HG02571 (cell line): ENCODE results near the gene NTNG1.
"Not testable (repeated sequence)": the region's sequence is repeated elsewhere in the genome, so short reads cannot be mapped to it uniquely, and the experiment has no call there.

Experiments
- ATAC-seq: cut with Tn5 transposase; IDR thresholded peaks from one replicate; pipeline ENCODE4 v1.9.1; 2021; ENCODE audit warnings: mild to moderate bottlenecking, moderate library complexity; ENCODE audit not compliant: unreplicated experiment

Gene NTNG1

DNA sequence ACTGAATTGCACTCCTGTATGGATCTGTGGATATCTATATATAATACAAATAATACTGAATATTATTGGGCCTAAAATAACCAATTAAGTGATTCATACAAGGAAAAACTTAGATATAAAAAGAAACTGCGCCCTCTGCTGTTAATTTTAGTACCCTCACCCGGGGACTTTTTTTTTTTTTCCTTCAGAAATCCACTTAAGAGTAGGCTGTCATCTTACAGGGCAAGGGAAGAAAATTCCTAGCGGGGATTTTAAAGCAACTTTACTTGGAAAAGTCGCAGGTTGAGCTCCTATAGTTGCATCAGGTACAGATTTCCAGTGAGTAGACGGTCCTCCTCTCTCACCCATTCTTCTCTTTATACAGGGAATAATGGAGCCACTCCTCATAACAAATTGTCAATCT lies 1.3 kb downstream of the NTNG1 start:
- ATAC-seq, result no peak

DNA sequence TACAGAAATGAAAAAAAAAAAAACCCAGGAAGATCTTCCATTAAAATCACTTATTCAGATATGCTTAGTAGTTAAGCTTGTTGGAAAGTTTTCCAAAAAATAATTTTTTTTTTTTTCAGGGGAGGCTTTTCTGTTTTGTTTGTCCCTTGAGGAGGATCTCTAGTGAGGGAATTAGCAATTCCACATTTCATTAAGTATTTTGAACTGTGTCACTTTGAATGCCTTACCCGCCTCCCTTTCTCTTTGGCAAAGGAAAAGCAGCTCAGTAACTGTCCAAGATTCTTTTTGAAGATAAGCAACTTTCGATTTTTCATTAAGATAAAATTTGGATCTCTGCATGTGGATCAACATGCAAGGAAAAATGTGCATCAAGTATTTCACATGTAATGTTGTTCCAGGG lies 1.8 kb downstream of the NTNG1 start:
- ATAC-seq, result no peak

DNA sequence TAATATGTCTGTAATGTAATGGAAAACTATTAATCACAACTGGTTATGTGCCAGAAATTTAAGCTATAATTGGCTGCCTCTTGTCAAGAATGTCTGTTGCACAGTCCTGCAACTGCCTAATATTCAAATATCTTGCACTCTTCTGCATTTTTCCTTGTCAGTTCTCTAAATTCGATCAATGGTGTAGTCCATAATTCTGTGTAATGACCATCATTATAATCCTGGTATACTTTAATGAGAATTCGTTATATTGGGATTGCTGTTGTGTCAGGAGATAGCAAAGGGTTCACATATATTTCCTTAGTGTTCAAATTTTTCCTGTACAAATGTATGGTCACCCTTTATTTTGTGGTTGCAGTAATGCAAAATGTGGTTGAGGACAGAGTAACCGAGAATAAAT lies 4.8 kb downstream of the NTNG1 start:
- no peak for ATAC-seq

DNA sequence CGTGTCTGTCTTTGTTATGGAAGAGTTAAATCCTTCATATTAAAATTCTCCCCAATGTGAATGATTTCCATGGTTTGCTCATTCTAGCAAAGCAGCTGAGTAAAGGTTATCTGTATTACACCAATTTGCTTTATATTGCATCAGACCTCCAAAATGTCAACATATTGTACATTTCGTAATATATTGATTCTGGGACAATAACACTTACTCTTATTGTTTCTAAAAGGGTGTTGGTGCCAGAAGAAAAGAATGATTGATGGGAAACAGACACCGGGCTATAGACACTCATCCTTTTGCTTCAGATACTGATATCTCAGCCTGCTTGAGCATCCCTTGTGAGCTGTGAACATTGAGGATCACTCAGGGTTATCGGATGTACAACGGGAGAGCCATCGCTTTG lies 7.0 kb downstream of the NTNG1 start:
- ATAC-seq, result no peak

DNA sequence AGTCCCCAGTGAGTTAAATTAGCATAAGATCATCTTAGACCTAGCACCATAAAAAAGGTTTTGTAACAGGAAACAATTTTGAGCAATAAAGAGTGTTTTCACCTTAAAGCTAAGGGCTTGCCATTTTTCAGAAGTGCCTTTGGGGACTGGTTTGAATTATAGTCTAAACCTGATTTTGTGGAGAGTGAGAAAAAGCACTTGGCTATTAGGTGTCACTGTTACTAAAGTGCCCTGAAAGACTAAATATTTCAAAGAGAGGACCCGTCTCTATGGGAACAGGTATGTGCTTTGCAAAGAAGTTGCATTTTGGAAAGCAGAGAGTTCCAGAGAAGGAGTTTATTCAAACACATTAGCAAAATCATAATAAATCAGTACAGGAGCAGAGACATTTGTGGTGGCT lies 9.1 kb downstream of the NTNG1 start:
- no peak for ATAC-seq

DNA sequence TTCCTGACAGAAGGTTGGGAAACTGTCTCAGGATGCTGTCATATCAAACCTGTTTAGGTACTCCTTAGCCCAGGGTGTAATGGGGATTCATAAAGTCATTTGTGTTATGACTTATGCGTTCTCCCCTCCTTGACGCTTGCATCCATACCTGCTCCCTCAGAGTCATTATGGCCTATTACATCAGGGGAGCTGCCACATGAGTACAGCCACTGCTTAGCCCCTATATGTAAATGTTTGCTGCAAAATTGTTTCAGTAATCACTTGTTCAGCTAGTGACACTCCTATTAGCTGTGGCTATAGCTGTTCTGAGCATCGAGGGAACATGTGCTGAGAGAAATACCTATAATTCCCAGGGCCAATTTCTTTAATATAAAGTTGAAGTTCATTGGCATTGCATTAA lies 10.5 kb downstream of the NTNG1 start:
- no peak for ATAC-seq

DNA sequence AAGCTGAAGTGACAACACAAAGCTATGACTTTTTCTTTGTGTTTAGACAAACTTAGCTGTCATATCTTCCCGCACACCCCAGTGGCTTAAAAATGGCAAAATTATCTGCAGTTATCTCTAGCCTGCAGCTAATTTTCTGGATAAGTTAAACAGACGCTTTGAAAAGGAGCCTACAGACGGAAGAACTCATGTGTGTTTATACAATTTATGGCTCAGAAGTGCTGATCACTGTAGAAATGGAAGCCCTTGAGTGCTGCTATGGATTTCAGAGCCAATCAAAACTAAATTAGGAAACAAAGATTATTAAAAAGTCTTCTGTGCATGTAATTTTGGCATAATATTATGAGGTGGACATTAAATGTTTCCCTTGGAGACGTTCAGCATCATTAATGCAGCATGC lies 11.6 kb downstream of the NTNG1 start:
- no peak for ATAC-seq

DNA sequence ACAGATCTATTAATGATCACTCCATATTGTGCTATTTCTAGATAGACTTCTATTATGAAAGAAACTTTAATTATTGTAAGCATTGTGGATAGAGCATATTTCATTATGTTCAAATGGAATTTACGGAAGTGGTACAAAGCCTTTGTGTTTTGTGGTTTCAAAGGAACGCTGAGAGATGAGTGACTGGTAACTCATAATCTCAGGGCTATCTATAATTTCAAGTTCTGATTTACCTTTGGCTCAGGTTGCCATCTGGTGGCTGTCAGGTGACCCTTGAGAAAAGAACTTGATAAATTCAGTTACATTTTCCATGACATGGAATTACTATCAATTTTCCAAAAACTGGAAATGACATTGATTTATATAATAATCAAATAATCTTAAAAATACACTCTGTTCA lies 12.2 kb downstream of the NTNG1 start:
- no peak for ATAC-seq

DNA sequence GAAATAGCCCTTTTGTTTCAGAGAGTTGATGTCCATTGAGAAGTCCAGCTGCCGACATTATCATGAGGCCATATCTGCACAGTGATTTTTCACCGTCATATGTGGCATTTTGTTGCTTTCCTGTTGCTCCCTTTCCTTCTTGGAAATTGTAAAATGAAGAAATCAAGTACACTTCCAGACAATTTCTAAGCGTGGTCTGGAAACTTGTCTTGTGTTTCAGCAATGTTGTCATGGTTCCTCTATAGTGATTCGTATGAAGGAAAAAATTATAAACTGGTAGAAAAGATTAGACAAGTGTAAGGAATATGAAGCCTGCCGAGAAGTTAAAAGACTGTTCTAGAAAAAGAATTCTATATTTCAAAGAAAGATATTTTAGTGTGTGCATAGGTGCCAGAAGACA lies 17.7 kb downstream of the NTNG1 start:
- no peak for ATAC-seq

DNA sequence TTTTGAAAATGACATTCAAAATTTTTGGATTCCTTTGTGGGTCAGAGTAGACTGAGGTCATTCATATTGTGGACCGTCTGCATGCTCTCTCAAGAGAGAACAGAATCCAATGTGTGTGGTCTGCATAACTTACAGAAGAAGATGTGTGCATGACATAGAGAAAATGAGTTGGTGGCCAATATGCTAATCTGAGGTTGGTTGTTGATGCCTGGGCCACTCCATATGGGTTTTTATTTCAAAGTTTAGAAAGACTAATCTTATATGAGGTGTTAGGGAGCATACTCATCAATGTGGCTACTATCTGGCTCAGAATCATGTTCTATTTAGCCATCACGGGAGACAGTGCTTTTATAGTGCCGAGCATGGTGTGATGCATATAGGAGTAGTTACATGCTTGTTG lies 18.2 kb downstream of the NTNG1 start:
- no peak for ATAC-seq

DNA sequence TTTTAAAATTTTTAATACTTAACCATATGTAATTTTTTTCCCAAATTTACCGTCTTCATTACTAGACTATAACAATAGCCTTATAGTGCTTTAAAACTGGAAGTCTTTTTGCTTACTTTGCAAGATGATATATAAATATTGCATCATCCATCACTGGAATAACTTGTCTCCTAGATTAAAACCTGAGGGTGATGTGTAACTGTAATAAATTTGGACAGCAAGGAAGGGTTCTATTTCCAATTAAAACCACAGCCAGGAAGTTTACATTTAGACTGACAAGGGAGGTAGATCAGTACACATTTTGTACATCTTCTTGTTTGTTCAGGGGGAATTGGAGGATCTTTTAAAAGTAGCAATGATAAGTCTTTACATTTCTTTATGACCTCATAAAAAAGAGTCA lies 21.9 kb downstream of the NTNG1 start:
- no peak for ATAC-seq

DNA sequence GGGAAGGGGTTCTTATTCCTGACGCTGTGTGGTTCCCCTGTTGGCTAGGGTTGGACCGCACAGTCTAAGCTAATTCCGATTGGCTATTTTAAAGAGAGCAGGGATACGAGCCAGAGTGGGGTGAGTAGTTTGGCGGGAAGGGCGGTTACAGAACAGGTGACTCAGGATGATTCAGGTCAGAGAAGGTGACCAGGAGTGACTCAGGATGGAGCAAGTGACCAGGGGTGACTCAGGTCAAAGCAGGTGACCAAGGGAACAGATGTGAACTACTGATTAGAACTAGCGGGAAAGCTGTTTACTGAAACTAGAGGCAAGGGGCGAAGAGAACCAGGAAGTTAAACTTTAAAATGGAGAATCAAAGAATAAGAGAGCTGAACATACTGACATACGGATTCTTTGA lies 24.1 kb downstream of the NTNG1 start:
- ATAC-seq, result not testable (repeated sequence)

DNA sequence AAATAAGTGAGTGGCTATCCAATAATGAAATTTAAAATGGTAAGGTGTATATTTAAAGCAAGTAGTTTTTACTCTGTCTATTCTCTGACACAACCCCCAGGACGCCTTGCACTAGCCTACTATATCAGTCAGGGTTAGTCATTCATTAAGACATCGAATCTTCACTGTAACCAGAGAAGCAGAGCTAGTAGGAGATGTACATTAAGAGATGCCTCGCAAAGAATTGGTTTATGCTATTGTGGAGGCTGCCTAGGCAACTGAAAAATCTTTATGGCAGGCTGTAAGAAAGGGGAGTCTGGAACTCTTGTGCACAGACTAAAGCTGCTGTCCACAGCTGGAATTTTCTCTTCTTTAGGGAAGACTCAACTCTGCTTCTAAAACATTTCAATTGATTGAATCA lies 28.8 kb downstream of the NTNG1 start:
- no peak for ATAC-seq

DNA sequence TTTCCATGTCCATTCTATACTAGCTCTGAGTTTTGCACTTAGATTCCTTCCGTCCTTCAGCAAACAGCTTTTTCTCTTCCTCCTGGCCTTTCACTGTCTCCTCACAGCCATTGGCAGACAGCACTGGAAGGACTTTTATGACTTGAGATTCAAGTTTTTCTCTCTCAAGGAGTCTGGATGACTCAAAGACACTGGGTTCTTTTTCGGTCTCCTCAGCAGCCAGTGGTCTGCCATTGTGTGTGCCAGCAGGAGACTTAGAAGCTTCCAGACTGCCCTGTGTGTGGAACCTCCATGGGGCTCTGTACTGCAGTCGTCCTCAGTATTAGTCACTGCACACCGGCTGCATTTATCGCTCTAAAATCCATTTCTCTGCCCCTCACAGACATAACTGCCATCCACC lies 30.5 kb downstream of the NTNG1 start:
- ATAC-seq, result no peak

DNA sequence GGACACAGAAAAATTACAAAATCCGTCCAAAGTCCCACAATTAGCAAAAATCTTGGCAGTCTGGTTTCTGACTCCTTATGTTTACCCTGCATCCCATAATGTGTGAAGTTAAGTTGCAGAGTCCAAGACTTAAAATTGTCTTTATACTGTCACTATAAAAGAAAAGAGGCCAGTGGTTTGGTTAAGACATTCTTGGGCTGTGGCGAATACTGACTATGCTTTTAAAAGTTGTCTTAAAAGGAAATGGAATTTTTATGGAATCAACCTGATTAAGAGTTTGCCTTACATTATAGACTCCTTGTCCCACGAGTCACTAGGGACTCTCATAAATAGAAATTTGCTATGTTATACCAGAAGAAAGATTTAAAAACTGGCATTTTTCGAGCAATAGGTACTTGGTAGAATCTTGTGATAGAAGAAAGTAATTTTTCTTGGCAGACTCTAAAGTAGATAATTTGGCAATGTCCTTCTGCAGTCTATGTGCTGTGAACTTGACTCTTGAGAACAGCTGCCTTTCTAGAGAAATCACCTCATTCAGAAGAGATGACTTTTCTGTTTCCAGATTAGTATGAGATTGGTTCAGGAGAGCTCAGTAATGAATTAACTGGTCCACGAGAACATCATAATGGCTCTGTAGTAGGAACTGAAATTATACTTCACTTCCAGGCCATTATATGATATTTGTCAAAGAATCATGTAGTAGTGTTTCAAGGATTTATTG lies 31.8 kb downstream of the NTNG1 start:
- no peak for ATAC-seq

DNA sequence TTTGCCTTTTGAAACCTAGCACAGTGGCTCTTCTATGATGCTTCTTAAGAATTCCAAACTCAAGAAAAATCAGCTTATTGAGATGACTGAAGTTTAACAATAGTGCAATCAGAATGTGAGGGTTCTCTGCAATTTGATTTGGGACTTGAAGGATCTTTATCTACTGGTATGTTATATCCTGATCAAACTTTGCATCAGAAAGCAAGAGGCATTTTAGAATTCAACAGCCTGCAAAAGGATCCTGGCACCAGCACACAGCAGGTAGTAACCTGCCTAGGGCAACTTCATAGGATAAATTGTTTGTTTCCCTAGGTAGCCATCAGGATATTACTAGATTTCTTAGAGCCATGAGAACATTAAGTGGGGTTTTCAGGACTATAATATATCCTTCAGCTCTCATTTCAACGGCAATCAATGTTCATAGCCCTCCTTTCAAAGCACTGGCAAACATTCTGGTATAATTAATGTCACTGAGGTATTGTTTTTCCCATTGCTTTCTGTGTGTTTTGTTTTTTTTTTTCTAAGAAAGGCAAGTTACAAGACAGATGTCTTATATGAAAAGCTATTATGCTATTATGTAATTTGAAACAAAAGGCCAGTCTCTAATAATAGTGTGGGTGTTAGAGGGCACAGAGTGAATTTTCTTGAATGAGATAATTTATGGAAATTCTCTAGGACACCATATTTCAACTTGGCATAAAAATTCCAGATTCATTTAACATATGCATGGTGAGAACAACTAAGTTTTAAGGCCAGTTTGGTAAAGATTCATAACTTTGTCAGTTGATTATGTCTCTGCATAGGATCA lies 34.5 kb downstream of the NTNG1 start:
- no peak for ATAC-seq

DNA sequence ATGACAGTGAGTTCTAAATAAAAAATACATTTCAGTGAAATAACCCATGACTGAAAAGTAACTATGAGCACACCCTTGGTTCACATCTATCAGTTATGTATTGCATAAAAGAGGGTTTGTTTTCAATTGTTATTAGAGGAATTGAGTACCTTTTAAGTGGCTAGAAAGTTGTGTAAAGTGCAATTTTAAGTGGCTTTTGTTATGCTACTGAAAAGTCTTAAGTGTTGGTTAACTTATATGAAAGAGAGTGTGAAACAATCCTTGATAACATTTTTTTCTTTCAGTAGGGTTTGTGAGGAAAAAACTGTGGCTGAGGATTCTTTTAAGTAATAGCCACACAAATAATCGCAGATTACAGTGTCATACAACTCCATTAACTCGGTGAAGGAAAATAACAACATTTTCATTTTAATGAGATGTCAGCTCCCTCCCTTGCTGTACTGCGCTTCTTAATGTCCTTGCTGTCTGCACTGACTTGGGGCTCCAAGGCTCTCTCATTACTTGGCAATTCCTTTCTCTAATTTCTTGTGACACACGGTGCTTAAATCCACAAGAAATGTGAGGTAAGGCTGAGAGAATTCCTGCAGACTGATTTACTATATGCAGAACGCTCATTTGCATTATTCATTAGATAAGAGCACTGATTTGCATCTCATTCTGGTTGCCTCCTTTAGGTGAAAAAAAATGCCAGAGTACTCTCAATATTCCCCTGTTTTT lies 40.6 kb downstream of the NTNG1 start:
- no peak for ATAC-seq

DNA sequence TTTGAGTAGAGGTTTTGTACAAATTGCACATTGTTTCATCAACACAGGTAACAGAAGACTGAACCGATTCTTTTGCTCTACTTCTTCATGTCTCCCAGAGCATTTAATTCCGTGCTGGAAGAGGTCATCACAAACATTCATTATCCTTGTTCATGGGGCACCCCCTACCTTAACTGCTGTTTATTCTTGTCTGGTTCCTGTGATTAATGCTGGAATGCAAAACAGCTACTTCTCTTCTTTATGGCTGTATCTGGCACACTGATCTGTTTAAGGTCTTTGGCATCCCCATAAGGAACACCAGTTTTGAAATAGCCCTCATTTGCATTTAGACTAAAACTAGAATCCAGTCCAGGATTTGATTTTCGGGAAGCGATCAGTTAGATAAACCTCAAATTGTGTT lies 42.2 kb downstream of the NTNG1 start:
- no peak for ATAC-seq

DNA sequence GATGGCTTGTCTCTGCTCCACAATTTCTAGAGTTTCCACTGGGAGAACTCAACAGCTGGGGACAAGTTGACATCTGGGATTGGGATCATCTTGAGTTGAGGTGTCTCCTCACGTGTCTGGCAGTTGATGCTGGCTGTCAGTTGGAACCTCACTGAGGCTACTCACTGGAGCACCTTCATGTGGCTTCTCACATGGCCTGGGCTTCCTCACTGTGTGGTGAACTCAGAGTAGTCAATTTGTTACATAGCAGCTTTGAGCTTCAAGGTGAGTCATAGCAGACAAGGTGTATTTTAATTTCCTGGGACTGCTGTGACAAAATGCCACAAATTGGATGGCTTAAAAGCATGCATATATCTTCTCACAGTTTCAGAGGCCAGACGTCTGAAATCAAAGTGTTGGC lies 44.0 kb downstream of the NTNG1 start:
- no peak for ATAC-seq

DNA sequence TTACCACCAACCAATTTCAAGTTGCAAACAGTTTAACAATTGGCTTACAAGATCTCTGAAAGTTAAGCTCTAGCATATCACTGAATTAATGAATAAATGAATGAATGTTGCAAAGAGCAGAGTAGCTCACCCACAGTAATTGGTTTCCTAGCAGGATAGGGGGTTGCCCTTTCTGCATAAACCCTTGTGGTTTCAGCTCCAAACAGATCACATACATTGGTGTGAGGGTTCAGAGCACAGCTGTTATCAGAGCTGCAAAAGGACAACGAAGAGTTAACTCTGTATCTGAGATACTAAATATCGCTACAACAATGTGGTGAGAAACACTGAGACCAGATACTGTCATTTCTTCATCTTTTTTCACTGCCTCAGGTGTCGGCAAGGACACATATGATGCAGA lies 46.6 kb downstream of the NTNG1 start:
- ATAC-seq, result no peak

DNA sequence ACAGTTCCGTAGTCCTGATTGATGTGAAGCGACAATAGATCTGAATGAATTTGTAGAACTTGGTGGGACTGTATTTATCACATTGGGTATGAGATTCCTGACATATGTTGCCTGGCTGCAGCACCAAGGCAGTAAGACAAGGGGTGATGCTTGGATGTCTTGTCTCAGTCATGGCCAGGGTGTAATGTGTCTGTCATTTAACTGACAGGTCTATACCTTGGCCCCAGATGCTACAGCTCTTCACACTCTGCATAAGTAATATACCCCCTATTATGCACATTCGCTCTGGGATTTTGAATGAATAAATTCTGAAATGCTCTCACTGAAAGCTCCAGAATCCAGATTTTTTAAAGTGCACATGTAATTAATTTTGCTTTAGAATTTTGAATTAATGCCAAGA lies 47.3 kb downstream of the NTNG1 start:
- ATAC-seq, result no peak

DNA sequence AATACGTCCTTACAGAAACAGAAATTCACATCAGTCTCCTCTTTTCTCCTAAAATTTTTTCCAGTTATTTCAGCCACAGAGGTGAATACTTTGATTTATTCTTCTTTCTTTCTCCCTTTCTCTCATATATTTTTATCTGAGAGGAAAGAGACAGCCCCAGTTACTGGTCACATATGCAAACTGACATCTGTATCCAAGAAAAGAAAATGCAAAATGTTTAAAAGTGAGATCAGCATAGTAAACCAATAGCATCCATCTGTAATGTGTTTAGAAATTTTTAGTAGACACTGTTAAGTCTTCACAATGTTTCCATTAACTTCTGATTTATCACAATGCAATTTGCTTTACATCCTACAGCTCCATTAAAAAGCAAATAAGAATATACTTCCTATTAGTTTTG lies 53.5 kb downstream of the NTNG1 start:
- no peak for ATAC-seq
